Endodermal cell (in vitro differentiated cells): ENCODE data around the gene GPR37L1. TPM values are rescaled to one million over a fixed set of nuclear protein-coding genes. Genes with fewer than 3 reads are reported as not detected.

Source experiments
- DNase-seq: peaks from one replicate; pipeline ENCODE4 v3.0.0-alpha.2; 2017
- H3K27ac ChIP-seq: 2 replicates; pipeline ENCODE4 v1.5.1; 2013; ENCODE audit warnings: mild to moderate bottlenecking, low read depth, low read length, moderate library complexity
- H3K27me3 ChIP-seq: 2 replicates; pipeline ENCODE4 v1.6.1; 2013; ENCODE audit warnings: mild to moderate bottlenecking, low read length, moderate library complexity; ENCODE audit not compliant: insufficient read depth, control insufficient read depth, poor library complexity, severe bottlenecking
- H3K36me3 ChIP-seq: 2 replicates; pipeline ENCODE4 v1.7.0; 2013; ENCODE audit warnings: mild to moderate bottlenecking, low read length, moderate library complexity; ENCODE audit not compliant: control insufficient read depth, insufficient read depth
- H3K4me1 ChIP-seq: one replicate; pipeline ENCODE4 v1.7.0; 2013; ENCODE audit warnings: low read length; ENCODE audit not compliant: control insufficient read depth, insufficient read depth
- H3K4me3 ChIP-seq: 2 replicates; pipeline ENCODE4 v1.5.1; 2013; ENCODE audit warnings: mild to moderate bottlenecking, low read length, moderate library complexity
- H3K9ac ChIP-seq: 2 replicates; pipeline ENCODE4 v1.6.1; 2013; ENCODE audit warnings: mild to moderate bottlenecking, low read length, moderate library complexity; ENCODE audit not compliant: poor library complexity, severe bottlenecking; ENCODE audit errors: extremely low read depth
- H3K9me3 ChIP-seq: 2 replicates; pipeline ENCODE4 v1.6.1; 2013; ENCODE audit warnings: mild to moderate bottlenecking, low read length, moderate library complexity; ENCODE audit not compliant: control insufficient read depth
- H3K27ac Mint-ChIP-seq: 2 replicates; pipeline ENCODE4 v1.8.0; 2020; ENCODE audit warnings: mixed read lengths
- H3K27me3 Mint-ChIP-seq: 2 replicates; pipeline ENCODE4 v1.8.0; 2021; ENCODE audit warnings: mild to moderate bottlenecking, mixed read lengths; ENCODE audit not compliant: insufficient read depth
- H3K36me3 Mint-ChIP-seq: 2 replicates; pipeline ENCODE4 v1.8.0; 2020; ENCODE audit warnings: low read depth, mixed read lengths
- H3K4me1 Mint-ChIP-seq: 2 replicates; pipeline ENCODE4 v1.8.0; 2020; ENCODE audit warnings: mixed read lengths
- H3K4me3 Mint-ChIP-seq: 2 replicates; pipeline ENCODE4 v1.8.0; 2020; ENCODE audit warnings: mild to moderate bottlenecking, moderate library complexity, mixed read lengths
- H3K9me3 Mint-ChIP-seq: 2 replicates; pipeline ENCODE4 v1.8.0; 2020; ENCODE audit warnings: mild to moderate bottlenecking, mixed read lengths
- CTCF ChIP-seq: fragments of 200-600 bp; sonication (generic); conservative IDR thresholded peaks from 2 replicates; pipeline ENCODE4 v1.5.0; 2021; ENCODE audit warnings: antibody characterized with exemption, mild to moderate bottlenecking
- WGBS, 2 experiments: methylation state at CpG; one replicate each; pipeline versions ENCODE4 v1.1.5 to v1.1.7; 2013; ENCODE audit warnings: missing lambda C conversion rate in 2 of 2, mixed read lengths in 1 of 2; ENCODE audit not compliant: insufficient coverage in 1 of 2, insufficient read length in 1 of 2; 5-methylcytosine and 5-hydroxymethylcytosine counted together
- total RNA-seq, 2 donors: library from RNA; stranded (reverse); fragmentation: NEBNext Ultra II Directional in 1 of 2; extraction: Animal tissue kit (Norgen Biotek cat#: 25700) in 1 of 2; gene quantifications; 2 replicates in 1 of 2; 3 replicates in 1 of 2; pipeline ENCODE4 v1.2.1, GENCODE V29; 2021

Gene GPR37L1
- total RNA-seq, 2 donors from 2014 or later, result 0.04 TPM; not detected in 1

GRCh38 chr1:202172015-202172355, 49.3 kb downstream of the GPR37L1 start:
- Histone ChIP-seq H3K9me3 (no peaks in the 10 kb centered on the region), H3K4me1 (no peaks in the 10 kb centered on the region), H3K36me3 (no peaks in the 10 kb centered on the region), H3K9ac (no peak overlapping the region), H3K4me3 (no peak overlapping the region), H3K27me3 (no peaks in the 10 kb centered on the region), H3K27ac (no peak overlapping the region)
- H3K27me3 Mint-ChIP-seq, result no peaks in the 10 kb centered on the region
- no peak for TF ChIP-seq CTCF
- no peaks in the 10 kb centered on the region for H3K36me3 Mint-ChIP-seq
- H3K27ac Mint-ChIP-seq, result no peak overlapping the region
- no peaks in the 10 kb centered on the region for H3K9me3 Mint-ChIP-seq
- DNase-seq, result no peak
- no peaks in the 10 kb centered on the region for H3K4me1 Mint-ChIP-seq
- H3K4me3 Mint-ChIP-seq, result no peak overlapping the region
- 92 to 95% methylated on average over 5 of the region's 5 CpGs for WGBS, 2 experiments

- Mint-ChIP-seq H3K27ac (no peak overlapping the region), H3K27me3 (no peaks in the 10 kb centered on the region), H3K9me3 (no peaks in the 10 kb centered on the region), H3K36me3 (no peaks in the 10 kb centered on the region), H3K4me1 (no peaks in the 10 kb centered on the region), H3K4me3 (no peak overlapping the region)
- TF ChIP-seq CTCF, result no peak
- no peaks in the 10 kb centered on the region for H3K4me1 ChIP-seq
- no peak overlapping the region for H3K4me3 ChIP-seq
- H3K36me3 ChIP-seq, result no peaks in the 10 kb centered on the region
- WGBS, 2 experiments, result 81 to 88% methylated on average over 6 to 7 of the region's 7 CpGs
- H3K27me3 ChIP-seq, result no peaks in the 10 kb centered on the region
- H3K9me3 ChIP-seq, result no peaks in the 10 kb centered on the region
- no peak overlapping the region for H3K27ac ChIP-seq
- H3K9ac ChIP-seq, result no peak overlapping the region
- peak; percentile 36 for DNase-seq
Measured at GRCh38 chr1:202173993-202174392, 51.3 kb downstream of the GPR37L1 start.

- Histone ChIP-seq H3K4me1 (no peaks in the 10 kb centered on the region), H3K27ac (no peak overlapping the region), H3K27me3 (no peaks in the 10 kb centered on the region), H3K9ac (no peak overlapping the region), H3K4me3 (no peak overlapping the region), H3K9me3 (no peaks in the 10 kb centered on the region), H3K36me3 (no peaks in the 10 kb centered on the region)
- Mint-ChIP-seq H3K4me1 (no peaks in the 10 kb centered on the region), H3K9me3 (no peaks in the 10 kb centered on the region), H3K27me3 (peaks cover 4% of the 10 kb centered on the region), H3K36me3 (no peaks in the 10 kb centered on the region), H3K4me3 (no peak overlapping the region), H3K27ac (no peak overlapping the region)
- TF ChIP-seq CTCF, result peak; percentile 44
- whole genome bisulfite sequencing, 2 experiments, result 93 to 97% methylated on average over 17 to 29 of the region's 29 CpGs
- no peak for DNase-seq
Measured at GRCh38 chr1:202176949-202177927, 54.5 kb downstream of the GPR37L1 start.
